H1 (cell line): ENCODE data around the gene SLC28A1. TPM values are rescaled to one million over a fixed set of nuclear protein-coding genes. Genes with fewer than 3 reads are reported as not detected.

ENCODE experiments used
- CTCF ChIA-PET: fragments of 300-600 bp; sonication (Branson Sonifier 250); formaldehyde crosslinking; loops from one replicate; lab custom pipeline; 2021; ENCODE audit not compliant: partially characterized antibody; lab: Charles Lee
- POLR2A ChIA-PET: fragments of 300-600 bp; sonication (Branson Sonifier 250); formaldehyde crosslinking; loops from one replicate; lab custom pipeline; 2021; ENCODE audit warnings: inconsistent platforms; ENCODE audit not compliant: partially characterized antibody; lab: Charles Lee
- DNase-seq, 2 experiments: peaks; one replicate each; pipeline versions ENCODE4 v3.0.0 to v3.0.0-alpha.2; 2010 to 2022; ENCODE audit warnings: low spot score in 2 of 2, low read depth in 1 of 2, mixed read lengths in 1 of 2
- FAIRE-seq: peaks from 2 replicates; lab custom pipeline; 2011; peaks lifted over from hg19 to GRCh38; lab: Jason Lieb, UNC
- H2AFZ ChIP-seq: 2 replicates; pipeline ENCODE4 v1.8.1; 2012; ENCODE audit warnings: low read length, inconsistent platforms
- H2AK5ac ChIP-seq: 2 replicates; pipeline ENCODE4 v1.6.1; 2013; ENCODE audit warnings: low read depth, low read length
- H2BK120ac ChIP-seq: replicated peaks from 2 replicates; pipeline ENCODE3; 2013; ENCODE audit warnings: low read depth, low read length, inconsistent platforms
- H2BK12ac ChIP-seq: 2 replicates; pipeline ENCODE4 v1.6.1; 2013; ENCODE audit warnings: low read depth, low read length
- H2BK15ac ChIP-seq: 2 replicates; pipeline ENCODE4 v1.6.1; 2013; ENCODE audit warnings: low read length
- H2BK20ac ChIP-seq: 2 replicates; pipeline ENCODE4 v1.6.1; 2013; ENCODE audit warnings: low read length
- H2BK5ac ChIP-seq: 2 replicates; pipeline ENCODE4 v1.6.1; 2013; ENCODE audit warnings: low read depth, low read length
- H3K14ac ChIP-seq: 2 replicates; pipeline ENCODE4 v1.6.1; 2013; ENCODE audit warnings: inconsistent platforms; ENCODE audit not compliant: insufficient read length
- H3K18ac ChIP-seq: 2 replicates; pipeline ENCODE4 v1.6.1; 2013; ENCODE audit warnings: low read length; ENCODE audit errors: extremely low read depth
- H3K23ac ChIP-seq: 2 replicates; pipeline ENCODE4 v1.6.1; 2013; ENCODE audit warnings: inconsistent platforms; ENCODE audit not compliant: insufficient read length
- H3K23me2 ChIP-seq: 2 replicates; pipeline ENCODE4 v1.6.1; 2013; ENCODE audit warnings: low read depth, low read length
- H3K27ac ChIP-seq: 2 replicates; pipeline ENCODE4 v1.6.1; 2011; ENCODE audit warnings: low read depth, low read length, inconsistent platforms
- H3K27me3 ChIP-seq, 4 experiments: replicated peaks in 1 of 4; 1 replicate in 1 of 4; 2 replicates in 3 of 4; pipeline versions ENCODE4 v1.6.1 to v1.8.1; 2011 to 2013; ENCODE audit warnings: low read length in 3 of 4, mild to moderate bottlenecking in 3 of 4, inconsistent platforms in 2 of 4, mixed read lengths in 2 of 4, moderate library complexity in 1 of 4; ENCODE audit not compliant: control insufficient read depth in 3 of 4, insufficient read depth in 3 of 4; ENCODE audit errors: extremely low read depth in 1 of 4
- H3K36me3 ChIP-seq, 4 experiments: 2 replicates each; pipeline versions ENCODE4 v1.6.1 to v1.8.1; 2011 to 2013; ENCODE audit warnings: mild to moderate bottlenecking in 4 of 4, low read length in 3 of 4, moderate library complexity in 2 of 4, control low read depth in 1 of 4, inconsistent platforms in 1 of 4; ENCODE audit not compliant: insufficient read depth in 4 of 4, control insufficient read depth in 2 of 4
- H3K4ac ChIP-seq: replicated peaks from 2 replicates; pipeline ENCODE3; 2013; ENCODE audit warnings: low read length, low read depth, mixed read lengths, inconsistent platforms; ENCODE audit not compliant: insufficient read length
- H3K4me1 ChIP-seq, 4 experiments: replicated peaks in 1 of 4; 1 replicate in 1 of 4; 2 replicates in 3 of 4; pipeline versions ENCODE4 v1.6.1 to v1.8.1; 2011 to 2013; ENCODE audit warnings: low read length in 3 of 4, inconsistent platforms in 2 of 4, mixed read lengths in 1 of 4; ENCODE audit not compliant: insufficient read depth in 4 of 4, control insufficient read depth in 3 of 4
- H3K4me2 ChIP-seq, 2 experiments: 2 replicates each; pipeline versions ENCODE4 v1.6.1 to v1.8.1; 2011 to 2013; ENCODE audit warnings: low read depth in 2 of 2, low read length in 2 of 2, control low read depth in 1 of 2, inconsistent platforms in 1 of 2, mild to moderate bottlenecking in 1 of 2; ENCODE audit not compliant: insufficient read depth in 1 of 2
- H3K4me3 ChIP-seq, 4 experiments: fragments of 200-600, 300-600 bp in 1 of 4; sonication (generic), shearing (Covaris generic), sonication (Bioruptor Twin) in 1 of 4; 2 replicates each; pipeline versions ENCODE4 v1.5.1 to v1.8.1; 2011 to 2016; ENCODE audit warnings: low read length in 4 of 4, low read depth in 3 of 4, control low read depth in 2 of 4, inconsistent platforms in 2 of 4, mild to moderate bottlenecking in 2 of 4, mixed read lengths in 1 of 4, moderate library complexity in 1 of 4; ENCODE audit not compliant: insufficient read depth in 2 of 4; ENCODE audit errors: extremely low read depth in 1 of 4
- H3K56ac ChIP-seq: replicated peaks from 2 replicates; pipeline ENCODE3; 2013; ENCODE audit warnings: low read depth, mild to moderate bottlenecking, mixed read lengths, low read length, inconsistent platforms; ENCODE audit not compliant: insufficient read length
- H3K79me1 ChIP-seq: 2 replicates; pipeline ENCODE4 v1.6.1; 2013; ENCODE audit warnings: low read depth, low read length, control low read depth
- H3K79me2 ChIP-seq, 2 experiments: 2 replicates each; pipeline versions ENCODE4 v1.6.1 to v1.8.1; 2012 to 2013; ENCODE audit warnings: low read length in 2 of 2, mild to moderate bottlenecking in 2 of 2, inconsistent platforms in 1 of 2; ENCODE audit not compliant: insufficient read depth in 2 of 2, control insufficient read depth in 1 of 2
- H3K9ac ChIP-seq, 4 experiments: replicated peaks in 1 of 4; 1 replicate in 1 of 4; 2 replicates in 3 of 4; pipeline versions ENCODE4 v1.6.1 to v1.8.1; 2011 to 2013; ENCODE audit warnings: low read depth in 3 of 4, low read length in 3 of 4, control low read depth in 2 of 4, mild to moderate bottlenecking in 2 of 4, moderate library complexity in 2 of 4, inconsistent platforms in 1 of 4; ENCODE audit errors: extremely low read depth in 1 of 4
- H3K9me3 ChIP-seq, 2 experiments: 2 replicates each; pipeline versions ENCODE4 v1.6.1 to v1.8.1; 2012 to 2013; ENCODE audit warnings: mild to moderate bottlenecking in 2 of 2, moderate library complexity in 2 of 2, control low read depth in 1 of 2, inconsistent platforms in 1 of 2, low read depth in 1 of 2, low read length in 1 of 2, mixed read lengths in 1 of 2; ENCODE audit not compliant: insufficient read depth in 2 of 2
- H4K20me1 ChIP-seq, 2 experiments: replicated peaks in 1 of 2; 2 replicates each; pipeline versions ENCODE3 to v1.8.1; 2011 to 2013; ENCODE audit warnings: inconsistent platforms in 2 of 2, low read length in 2 of 2, mild to moderate bottlenecking in 1 of 2; ENCODE audit not compliant: insufficient read depth in 2 of 2, control insufficient read depth in 1 of 2
- H4K5ac ChIP-seq: 2 replicates; pipeline ENCODE4 v1.6.1; 2013; ENCODE audit warnings: low read length, low read depth, mixed read lengths, inconsistent platforms; ENCODE audit not compliant: insufficient read length
- H4K8ac ChIP-seq: 2 replicates; pipeline ENCODE4 v1.8.0; 2013; ENCODE audit warnings: mild to moderate bottlenecking, moderate library complexity, low read length, inconsistent platforms; ENCODE audit not compliant: insufficient read depth; ENCODE audit errors: extremely low read depth
- H4K91ac ChIP-seq: replicated peaks from 2 replicates; pipeline ENCODE3; 2013; ENCODE audit warnings: low read length, mixed read lengths, inconsistent platforms; ENCODE audit not compliant: insufficient read length
- NANOG ChIP-seq: IDR thresholded peaks from 2 replicates; pipeline ENCODE4 v1.6.1; 2011; ENCODE audit warnings: low read length, low read depth, mild to moderate bottlenecking, inconsistent platforms; ENCODE audit not compliant: insufficient read depth, poor library complexity, severe bottlenecking
- SP2 ChIP-seq: IDR thresholded peaks from 2 replicates; pipeline ENCODE4 v1.6.1; 2012; ENCODE audit warnings: mild to moderate bottlenecking, low read length, inconsistent platforms
- WGBS, 2 experiments: shearing (Covaris generic) in 1 of 2; methylation state at CpG; one replicate each; pipeline versions ENCODE4 v1.1.6 to v1.1.7; 2013 to 2015; ENCODE audit warnings: low lambda C conversion rate in 2 of 2, mixed read lengths in 2 of 2, inconsistent platforms in 1 of 2, low coverage in 1 of 2, missing lambda C conversion rate in 1 of 2; ENCODE audit not compliant: insufficient replicate concordance in 2 of 2, insufficient coverage in 1 of 2, insufficient read length in 1 of 2; ENCODE audit errors: extremely low coverage in 1 of 2, missing lambda C conversion rate in 1 of 2; 5-methylcytosine and 5-hydroxymethylcytosine counted together
- polyA plus RNA-seq, 7 experiments: library from polyadenylated mRNA; depleted of rRNA in 3 of 7; stranded (reverse) in 5 of 7; unstranded in 2 of 7; fragments of >200 nt in 5 of 7; fragments of 200-250 nt in 2 of 7; gene quantifications; 1 replicate in 5 of 7; 2 replicates in 1 of 7; 4 replicates in 1 of 7; pipeline versions ENCODE4 v1.2.1 to v1.2.3, GENCODE V29; 2011 to 2013; ENCODE audit warnings: missing spikeins in 2 of 7, mixed read lengths in 2 of 7
- total RNA-seq: library from RNA; stranded (reverse); fragmentation: NEBNext Ultra II Directional; extraction: Animal tissue kit (Norgen Biotek cat#: 25700); gene quantifications from 2 replicates; pipeline ENCODE4 v1.2.1, GENCODE V29; 2021

Gene SLC28A1
- total and polyA plus RNA-seq, 2 of the 8 experiments (the other 6 are each of a cell fraction or from before 2014, with no cell fraction given): 0.09 TPM; not detected in 1

GRCh38 chr15:84905016-84905916, 20.8 kb downstream of the SLC28A1 start:
- H3K4me3 ChIP-seq: no peak overlapping the region
- WGBS, 2 experiments: 88% methylated on average over 13 of the region's 15 CpGs; no CpG with 5 or more reads in 1 of the 2 experiments
- no peak overlapping the region for H3K4ac ChIP-seq
- no peak for FAIRE-seq
- H3K23ac ChIP-seq: no peak overlapping the region
- H3K4me1 ChIP-seq: no peaks in the 10 kb centered on the region; a peak in 2 of 7 replicates
- no peak overlapping the region for H3K18ac ChIP-seq
- no peaks in the 10 kb centered on the region for H3K79me2 ChIP-seq
- H3K27me3 ChIP-seq: no peaks in the 10 kb centered on the region
- H3K4me2 ChIP-seq: no peak overlapping the region
- POLR2A ChIA-PET: no interaction called here
- H4K91ac ChIP-seq: no peak overlapping the region
- CTCF ChIA-PET: interaction anchor here (0.7 to 3.1 kb wide), 3 partner anchors 23 to 181 kb away, joined by 3 to 14 read pairs (median 3); no protein-coding TSS in a partner anchor
- no peak overlapping the region for H3K56ac ChIP-seq
- no peaks in the 10 kb centered on the region for H3K9me3 ChIP-seq
- no peaks in the 10 kb centered on the region for H4K20me1 ChIP-seq
- H2BK120ac ChIP-seq: no peak overlapping the region
- no peak overlapping the region for H2BK12ac ChIP-seq
- no peak overlapping the region for H2BK15ac ChIP-seq
- H3K9ac ChIP-seq: no peak overlapping the region
- DNase-seq: peak in 1 of 2 experiments; percentile 35
- H4K5ac ChIP-seq: no peak overlapping the region
- H3K36me3 ChIP-seq: no peaks in the 10 kb centered on the region
- H3K79me1 ChIP-seq: no peaks in the 10 kb centered on the region
- no peak overlapping the region for H2AFZ ChIP-seq
- no peak overlapping the region for H3K14ac ChIP-seq
- no peaks in the 10 kb centered on the region for H3K23me2 ChIP-seq
- H4K8ac ChIP-seq: peak overlapping the region; percentile 57; the same call in 1 of the 2 replicates
- no peak overlapping the region for H2AK5ac ChIP-seq
- H2BK5ac ChIP-seq: no peak overlapping the region
- no peak overlapping the region for H2BK20ac ChIP-seq
- TF ChIP-seq NANOG (no peak), SP2 (no peak)
- TF ChIP-seq, all 59 proteins: peak for 0
- no peak overlapping the region; the same call in 1 of the 2 replicates for H3K27ac ChIP-seq
